ENCODE results near the gene PRXL2B.

The PRXL2B gene

DNA sequence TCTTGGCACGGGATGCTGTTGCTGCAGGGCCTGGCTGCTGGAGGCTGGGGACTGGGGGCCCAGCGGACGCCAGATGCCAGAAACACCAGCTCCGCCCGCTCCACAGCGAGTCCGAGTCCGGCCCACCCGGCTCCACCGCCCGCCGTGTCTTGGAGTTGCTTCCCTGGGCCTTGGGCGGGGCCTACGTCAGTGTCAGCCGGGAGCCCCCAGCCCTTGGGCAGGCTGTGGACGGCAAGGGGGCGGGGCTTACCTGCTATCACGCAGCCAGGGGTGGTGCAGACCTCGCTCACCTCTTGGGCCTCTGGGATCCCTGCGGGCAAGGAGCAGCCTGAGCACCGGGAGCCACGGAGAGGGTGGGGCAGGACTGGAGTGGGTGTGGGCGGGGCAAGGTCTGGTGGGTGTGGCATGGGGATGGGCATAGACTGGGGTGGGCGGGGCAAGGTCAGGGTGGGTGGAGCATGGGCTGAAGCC lies 24.5 kb downstream of the PRXL2B start:
- no peak overlapping the region for H3K9ac ChIP-seq (ENCODE audit: low read length)
- H2BK15ac ChIP-seq (replicated peaks; ENCODE audit: low read depth) = no peak overlapping the region
- peak; percentile 73 for DNase-seq
- H3K27me3 ChIP-seq (ENCODE audit: insufficient read depth, low read length, poor library complexity) = no peaks in the 10 kb centered on the region
- no peak overlapping the region for H3K27ac ChIP-seq (ENCODE audit: low read depth, low read length)
- no peak overlapping the region for H2BK5ac ChIP-seq (ENCODE audit: low read length)
- no peak overlapping the region for H3K4me3 ChIP-seq (ENCODE audit: low read length)
- H3K4me1 ChIP-seq (ENCODE audit: control insufficient read depth, low read depth, low read length) = no peaks in the 10 kb centered on the region
- H3K4ac ChIP-seq (ENCODE audit: low read depth, low read length) = no peak overlapping the region
- H3K79me2 ChIP-seq (ENCODE audit: control insufficient read depth, insufficient read depth, low read length) = no peaks in the 10 kb centered on the region
- no peak overlapping the region for H4K5ac ChIP-seq (ENCODE audit: low read length)
- H3K56ac ChIP-seq (ENCODE audit: low read length) = peak overlapping the region; percentile 34
- no peak overlapping the region for H2AK5ac ChIP-seq (ENCODE audit: low read length)
- H3K36me3 ChIP-seq (ENCODE audit: control insufficient read depth, insufficient read depth, low read length) = no peaks in the 10 kb centered on the region
- no peak overlapping the region for H2BK120ac ChIP-seq (ENCODE audit: low read depth, low read length)
- no peak overlapping the region for H3K23ac ChIP-seq (ENCODE audit: low read length)
- no peaks in the 10 kb centered on the region for H3K79me1 ChIP-seq (ENCODE audit: low read length)
- no CpG with 5 or more reads among the region's 24 CpGs for WGBS (ENCODE audit: extremely low coverage, insufficient coverage, low lambda C conversion rate)
- H3K18ac ChIP-seq (ENCODE audit: low read length) = no peak overlapping the region
- no peak overlapping the region for H3K4me2 ChIP-seq (ENCODE audit: low read length)
- no peak overlapping the region for H4K8ac ChIP-seq (ENCODE audit: low read depth, low read length)

- Histone ChIP-seq H2BK120ac (ENCODE audit: low read depth, low read length) (no peak overlapping the region), H3K4me3 (ENCODE audit: low read length) (no peak overlapping the region), H3K4me2 (ENCODE audit: low read length) (no peak overlapping the region), H3K79me1 (ENCODE audit: low read length) (no peaks in the 10 kb centered on the region), H4K5ac (ENCODE audit: low read length) (no peak overlapping the region), H3K36me3 (ENCODE audit: control insufficient read depth, insufficient read depth, low read length) (no peaks in the 10 kb centered on the region), H2BK15ac (replicated peaks; ENCODE audit: low read depth) (no peak overlapping the region), H4K8ac (ENCODE audit: low read depth, low read length) (no peak overlapping the region), H3K9ac (ENCODE audit: low read length) (no peak overlapping the region), H3K56ac (ENCODE audit: low read length) (no peak overlapping the region), H3K27ac (ENCODE audit: low read depth, low read length) (no peak overlapping the region), H3K4me1 (ENCODE audit: control insufficient read depth, low read depth, low read length) (no peaks in the 10 kb centered on the region), H3K79me2 (ENCODE audit: control insufficient read depth, insufficient read depth, low read length) (no peaks in the 10 kb centered on the region), H3K18ac (ENCODE audit: low read length) (no peak overlapping the region), H2AK5ac (ENCODE audit: low read length) (no peak overlapping the region), H3K4ac (ENCODE audit: low read depth, low read length) (no peak overlapping the region), H3K27me3 (ENCODE audit: insufficient read depth, low read length, poor library complexity) (no peaks in the 10 kb centered on the region), H3K23ac (ENCODE audit: low read length) (no peak overlapping the region), H2BK5ac (ENCODE audit: low read length) (no peak overlapping the region)
- DNase-seq = no peak
- WGBS (ENCODE audit: extremely low coverage, insufficient coverage, low lambda C conversion rate) = no CpG with 5 or more reads among the region's 19 CpGs
Measured at GRCh38 chr1:2611621-2612437, 25.3 kb downstream of the PRXL2B start.

GRCh38 chr1:2612591-2613365 lies 26.2 kb downstream of the PRXL2B start:
- H4K8ac ChIP-seq (ENCODE audit: low read depth, low read length) = no peak overlapping the region
- H3K27ac ChIP-seq (ENCODE audit: low read depth, low read length) = no peak overlapping the region
- H3K23ac ChIP-seq (ENCODE audit: low read length) = no peak overlapping the region
- no peaks in the 10 kb centered on the region for H3K36me3 ChIP-seq (ENCODE audit: control insufficient read depth, insufficient read depth, low read length)
- no peaks in the 10 kb centered on the region for H3K79me2 ChIP-seq (ENCODE audit: control insufficient read depth, insufficient read depth, low read length)
- no peak overlapping the region for H2BK120ac ChIP-seq (ENCODE audit: low read depth, low read length)
- no peak overlapping the region for H3K18ac ChIP-seq (ENCODE audit: low read length)
- WGBS (ENCODE audit: extremely low coverage, insufficient coverage, low lambda C conversion rate) = no CpG with 5 or more reads among the region's 11 CpGs
- no peak overlapping the region for H3K4me2 ChIP-seq (ENCODE audit: low read length)
- no peak overlapping the region for H2BK15ac ChIP-seq (replicated peaks; ENCODE audit: low read depth)
- no peak overlapping the region for H4K5ac ChIP-seq (ENCODE audit: low read length)
- H3K4me3 ChIP-seq (ENCODE audit: low read length) = no peak overlapping the region
- no peaks in the 10 kb centered on the region for H3K4me1 ChIP-seq (ENCODE audit: control insufficient read depth, low read depth, low read length)
- no peak overlapping the region for H2BK5ac ChIP-seq (ENCODE audit: low read length)
- DNase-seq = no peak
- no peak overlapping the region for H3K9ac ChIP-seq (ENCODE audit: low read length)
- no peak overlapping the region for H2AK5ac ChIP-seq (ENCODE audit: low read length)
- H3K56ac ChIP-seq (ENCODE audit: low read length) = no peak overlapping the region
- H3K27me3 ChIP-seq (ENCODE audit: insufficient read depth, low read length, poor library complexity) = no peaks in the 10 kb centered on the region
- no peak overlapping the region for H3K4ac ChIP-seq (ENCODE audit: low read depth, low read length)
- no peaks in the 10 kb centered on the region for H3K79me1 ChIP-seq (ENCODE audit: low read length)

DNA sequence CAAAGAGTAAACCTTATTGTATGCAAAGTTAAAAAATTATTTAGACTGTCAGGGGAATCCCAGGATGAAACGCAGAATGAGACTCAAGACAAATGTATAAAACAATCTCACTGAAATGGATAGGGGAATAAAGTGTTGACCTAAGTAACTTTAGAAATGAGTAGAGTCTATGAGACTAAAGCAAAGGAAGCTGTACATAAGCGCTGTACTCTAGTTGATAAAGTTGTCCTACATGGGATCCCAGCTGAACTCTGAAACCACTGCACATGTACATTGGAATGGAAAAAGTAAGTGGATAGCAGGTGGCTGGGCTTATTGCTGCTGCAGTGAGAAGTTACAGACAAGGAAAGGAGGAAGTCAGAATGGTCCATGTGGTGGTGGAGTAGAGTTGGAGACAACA lies 27.6 kb downstream of the PRXL2B start:
- Histone ChIP-seq H3K79me2 (ENCODE audit: control insufficient read depth, insufficient read depth, low read length) (no peaks in the 10 kb centered on the region), H3K23ac (ENCODE audit: low read length) (no peak overlapping the region), H3K27ac (ENCODE audit: low read depth, low read length) (no peak overlapping the region), H2AK5ac (ENCODE audit: low read length) (no peak overlapping the region), H3K36me3 (ENCODE audit: control insufficient read depth, insufficient read depth, low read length) (no peaks in the 10 kb centered on the region), H3K18ac (ENCODE audit: low read length) (no peak overlapping the region), H3K4me2 (ENCODE audit: low read length) (no peak overlapping the region), H3K56ac (ENCODE audit: low read length) (no peak overlapping the region), H3K4me1 (ENCODE audit: control insufficient read depth, low read depth, low read length) (no peaks in the 10 kb centered on the region), H3K79me1 (ENCODE audit: low read length) (no peaks in the 10 kb centered on the region), H3K9ac (ENCODE audit: low read length) (no peak overlapping the region), H2BK15ac (replicated peaks; ENCODE audit: low read depth) (no peak overlapping the region), H4K5ac (ENCODE audit: low read length) (no peak overlapping the region), H2BK5ac (ENCODE audit: low read length) (no peak overlapping the region), H3K27me3 (ENCODE audit: insufficient read depth, low read length, poor library complexity) (no peaks in the 10 kb centered on the region), H3K4ac (ENCODE audit: low read depth, low read length) (no peak overlapping the region), H2BK120ac (ENCODE audit: low read depth, low read length) (no peak overlapping the region), H3K4me3 (ENCODE audit: low read length) (no peak overlapping the region), H4K8ac (ENCODE audit: low read depth, low read length) (no peak overlapping the region)
- WGBS (ENCODE audit: extremely low coverage, insufficient coverage, low lambda C conversion rate) = no CpG with 5 or more reads among the region's 2 CpGs
- DNase-seq = no peak

DNA sequence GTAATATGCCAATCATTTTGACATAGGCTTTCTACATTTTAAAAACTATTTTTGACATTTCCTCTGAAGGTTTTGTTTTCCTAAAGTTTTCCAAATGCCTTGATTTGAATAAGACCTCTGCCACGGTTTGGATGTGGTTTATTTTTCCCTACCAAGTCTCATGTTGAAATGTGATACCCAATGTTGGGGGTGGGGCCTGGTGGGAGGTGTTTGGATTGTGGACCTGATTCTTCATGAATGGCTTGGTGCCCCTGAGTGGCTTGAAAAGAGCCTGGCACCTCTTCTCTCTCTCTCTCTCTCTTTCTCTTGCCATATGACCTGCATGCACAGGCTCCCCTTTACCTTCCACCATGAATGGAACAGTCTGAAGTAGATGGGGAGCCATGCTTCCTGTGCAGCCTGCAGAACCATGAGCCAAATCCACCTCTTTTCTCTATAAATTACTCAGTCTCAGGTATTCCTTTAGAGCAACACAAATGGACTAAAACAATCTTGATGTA lies 31.4 kb downstream of the PRXL2B start:
- H3K56ac ChIP-seq (ENCODE audit: low read length) = no peak overlapping the region
- no peak overlapping the region for H3K4me2 ChIP-seq (ENCODE audit: low read length)
- no peak overlapping the region for H2BK120ac ChIP-seq (ENCODE audit: low read depth, low read length)
- H3K27ac ChIP-seq (ENCODE audit: low read depth, low read length) = no peak overlapping the region
- no peak overlapping the region for H4K5ac ChIP-seq (ENCODE audit: low read length)
- H3K79me1 ChIP-seq (ENCODE audit: low read length) = no peaks in the 10 kb centered on the region
- no peak overlapping the region for H3K23ac ChIP-seq (ENCODE audit: low read length)
- no peak overlapping the region for H2BK15ac ChIP-seq (replicated peaks; ENCODE audit: low read depth)
- no peak overlapping the region for H2BK5ac ChIP-seq (ENCODE audit: low read length)
- no peaks in the 10 kb centered on the region for H3K36me3 ChIP-seq (ENCODE audit: control insufficient read depth, insufficient read depth, low read length)
- H2AK5ac ChIP-seq (ENCODE audit: low read length) = no peak overlapping the region
- H3K27me3 ChIP-seq (ENCODE audit: insufficient read depth, low read length, poor library complexity) = no peaks in the 10 kb centered on the region
- no peak overlapping the region for H3K4me3 ChIP-seq (ENCODE audit: low read length)
- H3K4ac ChIP-seq (ENCODE audit: low read depth, low read length) = no peak overlapping the region
- WGBS (ENCODE audit: extremely low coverage, insufficient coverage, low lambda C conversion rate) = no CpG with 5 or more reads among the region's 1 CpG
- no peak overlapping the region for H3K18ac ChIP-seq (ENCODE audit: low read length)
- no peak for DNase-seq
- no peak overlapping the region for H3K9ac ChIP-seq (ENCODE audit: low read length)
- no peaks in the 10 kb centered on the region for H3K79me2 ChIP-seq (ENCODE audit: control insufficient read depth, insufficient read depth, low read length)
- H4K8ac ChIP-seq (ENCODE audit: low read depth, low read length) = no peak overlapping the region
- no peaks in the 10 kb centered on the region for H3K4me1 ChIP-seq (ENCODE audit: control insufficient read depth, low read depth, low read length)
